ENCODE results near the gene CDC14B. TPM values are rescaled to one million over a fixed set of nuclear protein-coding genes. Genes with fewer than 3 reads are reported as not detected.

CDC14B gene
- total RNA-seq, 4 donors from 2014 or later, result 19.8 to 28.8 (median 23.6) TPM

GRCh38 chr9:96605328-96605727 lies 14.3 kb downstream of the CDC14B start:
- Histone ChIP-seq H3K36me3 (no peaks in the 10 kb centered on the region), H3K27me3 (no peaks in the 10 kb centered on the region), H3K4me1 (peaks cover 0 to 10% (median 7%) of the 10 kb centered on the region in 3 donors), H3K4me3 (no peak overlapping the region), H3K9me3 (no peaks in the 10 kb centered on the region), H3K27ac (no peak overlapping the region)
- TF ChIP-seq POLR2AphosphoS5 (IDR thresholded peaks at IDR 0.05) (no peak), CTCF (IDR thresholded peaks at IDR 0.05) (no peak), EP300 (IDR thresholded peaks at IDR 0.05) (no peak), POLR2A (IDR thresholded peaks at IDR 0.05) (no peak)
- 89 to 100% methylated on average over 2 to 3 of the region's 3 CpGs for WGBS, 2 donors (ENCODE audit: low coverage in 1 of 2)
- no peak for ATAC-seq

- Histone ChIP-seq H3K27me3 (no peaks in the 10 kb centered on the region), H3K9me3 (no peaks in the 10 kb centered on the region), H3K27ac (peak overlapping the region; percentile 35 to 74 (median 60)), H3K36me3 (no peaks in the 10 kb centered on the region), H3K4me1 (peaks cover 0 to 8% (median 7%) of the 10 kb centered on the region in 3 donors), H3K4me3 (no peak overlapping the region)
- peak; percentile 91 for ATAC-seq
- 26 to 31% methylated on average over 2 to 3 of the region's 3 CpGs for WGBS, 2 donors (ENCODE audit: low coverage in 1 of 2)
- peak; percentile 91 for TF ChIP-seq POLR2AphosphoS5 (IDR thresholded peaks at IDR 0.05)
- no peak for TF ChIP-seq CTCF (IDR thresholded peaks at IDR 0.05)
These were observed 15.7 kb downstream of the CDC14B start for GRCh38 chr9:96604004-96604319.

GRCh38 chr9:96603305-96604003 lies 16.2 kb downstream of the CDC14B start:
- no peaks in the 10 kb centered on the region for H3K36me3 ChIP-seq
- peaks cover 0 to 8% (median 7%) of the 10 kb centered on the region in 3 donors for H3K4me1 ChIP-seq
- TF ChIP-seq POLR2AphosphoS5 (IDR thresholded peaks at IDR 0.05) (no peak), CTCF (IDR thresholded peaks at IDR 0.05) (no peak), POLR2A (IDR thresholded peaks at IDR 0.05) (no peak), EP300 (IDR thresholded peaks at IDR 0.05) (no peak)
- ATAC-seq, result peak; percentile 69
- H3K4me3 ChIP-seq, result no peak overlapping the region
- peak overlapping the region; percentile 35 to 74 (median 60) for H3K27ac ChIP-seq
- WGBS, 2 donors (ENCODE audit: low coverage in 1 of 2), result 42 to 68% methylated on average over 6 to 8 of the region's 8 CpGs
- no peaks in the 10 kb centered on the region for H3K9me3 ChIP-seq
- H3K27me3 ChIP-seq, result no peaks in the 10 kb centered on the region

GRCh38 chr9:96599298-96599697 lies 20.3 kb downstream of the CDC14B start:
- ATAC-seq, result no peak
- H3K36me3 ChIP-seq, result no peaks in the 10 kb centered on the region

More at GRCh38 chr9:96599298-96599697, 20.3 kb downstream of the CDC14B start:
- TF ChIP-seq POLR2A (IDR thresholded peaks at IDR 0.05), result no peak
- no peak for TF ChIP-seq POLR2AphosphoS5 (IDR thresholded peaks at IDR 0.05)
- TF ChIP-seq EP300 (IDR thresholded peaks at IDR 0.05), result no peak
- no peak for TF ChIP-seq CTCF (IDR thresholded peaks at IDR 0.05)
- WGBS, 2 donors (ENCODE audit: low coverage in 1 of 2), result 90 to 92% methylated on average over 3 to 5 of the region's 5 CpGs
- Histone ChIP-seq H3K4me1 (peaks cover 0 to 8% (median 7%) of the 10 kb centered on the region in 3 donors), H3K9me3 (no peaks in the 10 kb centered on the region), H3K27me3 (no peaks in the 10 kb centered on the region), H3K4me3 (no peak overlapping the region), H3K27ac (no peak overlapping the region)

All from gastroesophageal sphincter (tissue), 4 donors.